Panc1 (cell line): ENCODE results near the gene EYA2.

ENCODE experiments used
- CTCF ChIP-seq: fragments of 450-650 bp; IDR thresholded peaks from 2 replicates; pipeline ENCODE4 v1.5.1; 2017; ENCODE audit warnings: mild to moderate bottlenecking
- POLR2AphosphoS5 ChIP-seq: IDR thresholded peaks from 2 replicates; pipeline ENCODE4 v1.6.1; 2012; ENCODE audit warnings: mild to moderate bottlenecking, low read depth, low read length, moderate library complexity
- TF ChIP-seq, protein P1 (sequence below), 2 experiments: IDR thresholded peaks; 2 replicates each; pipeline ENCODE4 v1.6.1; 2011 to 2012; ENCODE audit warnings: low read depth in 2 of 2, control low read depth in 1 of 2, low read length in 1 of 2, mild to moderate bottlenecking in 1 of 2, moderate library complexity in 1 of 2; ENCODE audit not compliant: insufficient read depth in 1 of 2

DNA sequence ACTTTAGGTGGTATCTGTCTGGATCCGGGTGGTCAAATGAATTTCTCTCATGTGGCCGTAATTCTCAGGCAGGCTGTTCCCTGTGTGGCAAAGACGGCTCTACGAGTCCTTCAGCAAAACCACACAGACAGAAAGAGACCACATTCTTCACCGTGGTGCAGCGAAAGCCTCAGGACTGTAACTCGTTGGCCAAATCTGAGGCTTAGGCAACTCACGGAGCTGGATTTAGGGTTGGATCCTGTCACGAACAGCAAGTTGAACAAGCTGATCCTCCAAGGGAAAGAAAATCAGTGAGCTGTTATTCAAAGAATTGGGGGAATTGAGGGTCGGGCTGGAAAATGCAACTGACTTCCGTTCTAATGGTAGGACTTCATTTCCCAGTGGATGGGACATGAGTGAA lies 294.4 kb downstream of the EYA2 start:
- TF ChIP-seq POLR2AphosphoS5 (no peak), CTCF (no peak)
- TF ChIP-seq, protein P1, sequence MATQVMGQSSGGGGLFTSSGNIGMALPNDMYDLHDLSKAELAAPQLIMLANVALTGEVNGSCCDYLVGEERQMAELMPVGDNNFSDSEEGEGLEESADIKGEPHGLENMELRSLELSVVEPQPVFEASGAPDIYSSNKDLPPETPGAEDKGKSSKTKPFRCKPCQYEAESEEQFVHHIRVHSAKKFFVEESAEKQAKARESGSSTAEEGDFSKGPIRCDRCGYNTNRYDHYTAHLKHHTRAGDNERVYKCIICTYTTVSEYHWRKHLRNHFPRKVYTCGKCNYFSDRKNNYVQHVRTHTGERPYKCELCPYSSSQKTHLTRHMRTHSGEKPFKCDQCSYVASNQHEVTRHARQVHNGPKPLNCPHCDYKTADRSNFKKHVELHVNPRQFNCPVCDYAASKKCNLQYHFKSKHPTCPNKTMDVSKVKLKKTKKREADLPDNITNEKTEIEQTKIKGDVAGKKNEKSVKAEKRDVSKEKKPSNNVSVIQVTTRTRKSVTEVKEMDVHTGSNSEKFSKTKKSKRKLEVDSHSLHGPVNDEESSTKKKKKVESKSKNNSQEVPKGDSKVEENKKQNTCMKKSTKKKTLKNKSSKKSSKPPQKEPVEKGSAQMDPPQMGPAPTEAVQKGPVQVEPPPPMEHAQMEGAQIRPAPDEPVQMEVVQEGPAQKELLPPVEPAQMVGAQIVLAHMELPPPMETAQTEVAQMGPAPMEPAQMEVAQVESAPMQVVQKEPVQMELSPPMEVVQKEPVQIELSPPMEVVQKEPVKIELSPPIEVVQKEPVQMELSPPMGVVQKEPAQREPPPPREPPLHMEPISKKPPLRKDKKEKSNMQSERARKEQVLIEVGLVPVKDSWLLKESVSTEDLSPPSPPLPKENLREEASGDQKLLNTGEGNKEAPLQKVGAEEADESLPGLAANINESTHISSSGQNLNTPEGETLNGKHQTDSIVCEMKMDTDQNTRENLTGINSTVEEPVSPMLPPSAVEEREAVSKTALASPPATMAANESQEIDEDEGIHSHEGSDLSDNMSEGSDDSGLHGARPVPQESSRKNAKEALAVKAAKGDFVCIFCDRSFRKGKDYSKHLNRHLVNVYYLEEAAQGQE (IDR thresholded peaks at IDR 0.05; ENCODE audit: insufficient read depth in 1 of 2, low read depth in 2 of 2, low read length in 1 of 2): no peak
